CD4-positive, alpha-beta T cell treated with Interleukin-21 for 1 hour (primary cell): ENCODE results near the gene PDLIM5.

ENCODE experiments used
- DNase-seq: peaks from one replicate; pipeline ENCODE4 v3.0.0-alpha.2; 2020

PDLIM5 gene

GRCh38 chr4:94665500-94666404 is 214.0 kb downstream of the PDLIM5 start:
- DNase-seq, result no peak

GRCh38 chr4:94668724-94669123 is 217.0 kb downstream of the PDLIM5 start:
- no peak for DNase-seq

DNA sequence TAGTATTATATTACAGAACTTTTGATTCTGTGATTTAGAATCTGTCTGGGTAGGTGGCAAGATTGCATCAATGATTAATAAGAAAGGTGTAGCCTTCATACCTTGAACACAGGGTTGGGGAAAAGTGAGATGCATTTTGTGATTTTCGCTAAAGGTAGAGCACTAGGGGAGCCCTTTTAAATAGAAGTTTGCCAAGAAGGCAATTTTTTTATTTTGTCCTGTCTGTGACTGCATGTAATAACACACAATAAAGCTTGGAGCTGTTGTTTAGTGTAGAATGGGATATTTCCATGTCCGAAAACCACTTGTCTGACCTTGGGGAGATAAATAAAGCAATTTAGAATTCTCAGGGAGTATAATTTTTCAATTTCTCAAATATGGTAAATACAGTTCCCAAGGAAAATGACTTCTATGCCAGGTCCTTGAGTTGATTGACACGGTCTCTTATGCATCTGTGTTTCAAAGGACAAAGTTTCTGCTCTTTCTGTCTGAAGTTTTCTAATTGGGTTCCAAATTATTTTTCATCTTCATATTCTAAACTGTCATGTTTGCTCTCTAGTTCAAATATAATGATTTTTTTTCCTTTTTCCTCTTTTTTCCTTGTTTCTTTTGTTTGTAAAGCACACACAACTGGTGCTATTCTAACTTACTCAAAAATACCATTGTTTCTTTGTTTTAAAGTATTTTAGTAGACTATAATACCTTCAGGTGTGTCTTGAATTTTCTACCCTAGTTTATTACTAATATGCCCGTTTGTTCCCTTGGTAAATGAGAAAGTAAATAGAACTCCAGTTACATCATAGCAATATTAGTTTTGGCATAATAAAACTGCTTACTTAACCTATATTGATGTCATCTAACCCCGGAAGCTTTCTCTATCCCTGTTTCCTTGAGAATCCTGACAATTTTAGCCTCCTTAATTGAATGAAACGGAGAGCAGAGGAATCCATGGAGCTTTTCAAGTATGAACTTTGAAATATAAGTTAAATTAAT is 218.2 kb downstream of the PDLIM5 start:
- no peak for DNase-seq

GRCh38 chr4:94671113-94671512 is 219.4 kb downstream of the PDLIM5 start:
- DNase-seq, result no peak

DNA sequence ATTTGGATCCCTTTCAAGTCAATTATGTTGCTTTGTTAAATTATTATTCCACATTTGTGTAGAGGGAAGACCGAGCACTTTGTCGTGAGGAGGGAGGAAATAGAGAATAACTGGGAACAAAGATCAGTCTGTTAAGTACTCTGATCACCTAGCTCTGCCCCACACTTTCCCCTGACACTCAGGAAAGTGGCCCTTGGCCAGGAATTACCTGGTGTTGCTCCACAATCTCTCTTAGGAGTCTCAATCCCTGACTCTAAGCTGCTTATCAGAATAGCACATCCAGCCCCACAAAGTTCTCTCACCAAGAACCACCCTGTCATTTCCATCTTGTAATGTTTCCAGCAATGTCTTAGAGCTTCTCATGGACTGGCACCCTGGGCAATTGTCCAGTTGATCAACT is 222.2 kb downstream of the PDLIM5 start:
- no peak for DNase-seq

DNA sequence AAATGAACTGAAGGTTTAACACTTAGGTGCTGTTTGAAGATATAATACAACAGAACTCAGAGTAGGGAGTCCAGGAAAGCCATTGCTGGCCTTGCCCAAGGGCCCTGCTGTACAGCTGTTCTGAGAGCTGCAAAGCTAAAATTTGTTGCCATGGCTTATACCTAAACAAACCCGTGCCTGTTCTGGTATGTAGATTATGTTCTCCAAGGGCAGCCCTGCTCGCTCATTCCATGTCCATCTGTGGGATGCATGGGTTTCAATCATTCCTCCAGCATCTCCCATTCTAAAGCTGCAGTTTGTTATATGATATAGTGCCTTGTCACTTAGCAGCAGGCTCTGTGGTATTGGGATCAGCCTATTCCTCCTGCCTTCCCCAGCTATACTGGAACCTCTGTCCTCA is 225.2 kb downstream of the PDLIM5 start:
- DNase-seq, result no peak

DNA sequence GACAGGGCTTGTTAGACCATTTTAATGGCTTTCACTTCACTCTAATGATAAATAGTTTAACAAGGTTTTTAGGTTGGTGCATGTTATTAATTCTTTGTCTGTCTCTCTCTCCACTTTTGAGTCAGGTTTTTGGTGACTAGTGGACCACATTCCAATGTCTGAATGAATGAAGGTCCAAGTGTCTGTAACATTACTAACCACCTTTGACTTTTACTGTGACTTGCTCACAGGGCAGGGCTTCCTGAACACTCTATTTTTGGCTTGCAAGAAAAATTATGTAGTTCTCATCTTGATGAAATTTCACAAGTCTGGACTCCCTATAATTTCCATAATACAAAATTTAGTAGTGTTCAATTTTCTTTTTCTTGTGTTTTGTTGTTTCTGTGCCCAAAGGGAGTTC is 227.2 kb downstream of the PDLIM5 start:
- DNase-seq, result no peak

GRCh38 chr4:94680176-94680862 is 228.6 kb downstream of the PDLIM5 start:
- no peak for DNase-seq

GRCh38 chr4:94686086-94686485 is 234.3 kb downstream of the PDLIM5 start:
- no peak for DNase-seq

GRCh38 chr4:94689155-94689860 is 237.6 kb downstream of the PDLIM5 start:
- DNase-seq, result no peak

- DNase-seq, result no peak
Observed at GRCh38 chr4:94690851-94691254, 239.1 kb downstream of the PDLIM5 start.

DNA sequence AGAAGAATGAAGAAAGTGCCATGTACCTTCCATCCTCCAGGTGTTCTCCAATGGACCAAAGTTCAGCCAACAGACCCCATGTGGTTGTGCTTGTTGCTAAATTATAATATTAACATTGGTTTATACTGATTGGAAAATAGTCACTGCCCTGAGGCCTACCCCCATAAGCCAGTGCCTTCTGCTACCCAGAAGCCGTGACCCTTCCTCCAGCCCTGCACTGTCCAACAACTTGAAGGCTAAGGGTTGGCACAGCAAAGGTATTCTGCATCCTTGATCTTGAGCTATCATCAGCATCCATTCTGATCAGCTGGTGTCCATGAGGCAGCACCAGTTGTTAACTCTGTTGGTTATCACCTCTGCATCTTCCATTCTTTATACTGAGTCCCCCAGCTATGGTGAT is 239.8 kb downstream of the PDLIM5 start:
- no peak for DNase-seq

DNA sequence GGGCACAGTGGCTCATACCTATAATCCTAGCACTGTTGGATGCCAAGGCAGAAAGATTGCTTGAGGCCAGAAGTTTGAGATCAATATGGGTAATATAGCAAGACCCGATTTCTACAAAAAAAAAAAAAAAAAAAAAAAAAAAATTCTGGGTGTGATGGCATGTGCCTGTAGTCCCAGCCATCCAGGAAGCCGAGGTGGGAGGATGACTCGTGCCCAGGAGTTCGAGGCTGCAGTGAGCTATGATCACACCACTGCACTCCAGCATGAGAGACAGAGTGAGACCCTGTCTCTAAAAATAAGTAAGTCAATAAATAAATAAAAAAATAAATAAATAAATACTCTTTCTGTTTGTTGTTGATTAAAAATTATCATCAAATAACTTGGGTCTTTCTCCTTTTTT is 243.6 kb downstream of the PDLIM5 start:
- no peak for DNase-seq

GRCh38 chr4:94698187-94698586 is 246.4 kb downstream of the PDLIM5 start:
- no peak for DNase-seq

DNA sequence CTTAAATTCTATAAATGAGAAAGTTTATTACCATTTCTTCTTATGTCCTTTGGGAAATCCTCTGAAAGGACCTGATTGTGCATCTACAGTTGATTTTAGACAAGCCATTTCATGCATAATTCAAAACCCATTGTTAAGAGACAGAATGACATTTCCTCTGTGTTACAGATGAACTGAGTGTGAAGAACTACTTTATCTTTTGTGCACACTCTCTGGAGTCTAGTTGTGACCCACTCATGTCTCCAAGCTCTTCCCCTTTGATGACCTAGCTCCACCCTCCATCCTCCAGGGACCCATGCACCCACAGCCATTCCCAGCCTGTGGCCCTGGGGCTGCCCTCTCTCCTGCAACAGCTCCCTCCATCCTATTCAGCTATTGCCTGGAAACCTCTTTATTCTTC is 248.6 kb downstream of the PDLIM5 start:
- no peak for DNase-seq

DNA sequence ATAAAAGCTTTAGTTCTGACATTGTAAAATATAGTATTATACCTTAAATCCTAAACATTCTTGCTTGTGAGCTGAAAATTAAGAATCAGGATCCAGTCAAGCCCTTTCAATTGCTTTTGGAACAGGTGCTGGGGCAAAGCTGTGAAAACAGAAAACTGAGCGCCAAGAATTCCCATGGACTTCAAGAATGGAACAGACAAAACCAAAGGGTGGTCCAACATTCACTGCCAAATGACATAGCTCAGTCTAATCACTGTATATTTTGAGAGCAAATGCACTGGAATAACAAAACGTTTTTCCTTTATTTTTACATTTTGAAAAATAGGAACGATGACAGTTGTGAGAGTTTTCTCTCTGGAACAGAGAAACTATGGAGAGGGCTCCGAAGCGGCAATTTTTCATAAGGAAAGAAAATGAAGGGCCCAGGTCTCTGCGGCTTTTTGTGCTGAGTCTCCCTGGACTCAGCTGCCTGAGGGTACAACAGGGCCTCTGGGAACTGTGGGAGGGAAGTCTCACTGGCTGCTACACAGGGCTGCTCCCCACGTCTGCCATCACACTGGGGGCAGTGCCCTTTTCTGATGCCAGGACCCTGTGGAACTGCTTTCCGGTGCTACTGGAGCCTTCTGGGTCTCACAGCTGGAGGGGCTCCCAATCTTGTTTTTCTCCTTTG is 250.0 kb downstream of the PDLIM5 start:
- no peak for DNase-seq

GRCh38 chr4:94711635-94712034 is 259.9 kb downstream of the PDLIM5 start:
- DNase-seq, result no peak

- DNase-seq, result no peak
Observed at GRCh38 chr4:94714365-94715160, 262.8 kb downstream of the PDLIM5 start.

DNA sequence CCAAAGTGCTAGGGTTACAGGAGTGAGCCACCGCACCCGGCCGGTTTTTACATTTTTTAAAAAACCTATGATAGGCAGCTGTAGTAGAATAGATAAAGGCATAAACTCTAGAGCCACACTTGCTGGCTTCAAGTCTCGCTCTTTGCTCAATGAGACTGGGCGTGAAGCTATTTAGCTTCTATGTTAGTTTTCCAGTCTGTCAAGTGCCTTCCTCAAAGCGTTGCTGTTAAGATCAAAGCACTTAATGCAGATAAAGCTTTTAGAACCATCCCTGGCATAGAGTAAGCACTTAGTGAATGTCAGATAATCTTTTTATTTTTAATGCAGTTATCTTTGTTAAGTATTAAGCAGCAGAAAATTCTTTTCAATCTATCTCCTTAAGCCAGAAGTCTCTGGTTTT is 264.0 kb downstream of the PDLIM5 start:
- no peak for DNase-seq
